SK-N-SH treated with all-trans-retinoic acid at 6 μM for 48 hours (cell line): Measurements from ENCODE around the gene ASB13.

Experiments used
- ARNTL ChIP-seq: fragments of 450-650 bp; formaldehyde crosslinking; IDR thresholded peaks from 2 replicates; pipeline ENCODE4 v1.5.0; 2020; ENCODE audit warnings: low read depth, mild to moderate bottlenecking, moderate library complexity, borderline replicate concordance
- CREB5 ChIP-seq: fragments of 250-450 bp; sonication (Bioruptor Pico); IDR thresholded peaks from 2 replicates; pipeline ENCODE4 v1.5.1; 2020; ENCODE audit warnings: low read depth, mild to moderate bottlenecking, moderate library complexity
- CSRNP3 ChIP-seq: fragments of 250-450 bp; sonication (Bioruptor Pico); IDR thresholded peaks from 2 replicates; pipeline ENCODE4 v1.5.1; 2021; ENCODE audit warnings: mild to moderate bottlenecking, moderate library complexity
- ESRRG ChIP-seq: fragments of 250-450 bp; sonication (Bioruptor Pico); IDR thresholded peaks from 2 replicates; pipeline ENCODE4 v1.6.1; 2021; ENCODE audit warnings: mild to moderate bottlenecking
- ISL1 ChIP-seq: fragments of 250-450 bp; sonication (Bioruptor Pico); IDR thresholded peaks from 2 replicates; pipeline ENCODE4 v2.1.2; 2022; ENCODE audit warnings: mild to moderate bottlenecking, moderate library complexity
- PPARA ChIP-seq: fragments of 250-450 bp; sonication (Bioruptor Pico); IDR thresholded peaks from 2 replicates; pipeline ENCODE4 v1.5.0; 2020; ENCODE audit warnings: mild to moderate bottlenecking, borderline replicate concordance
- SNAI2 ChIP-seq: fragments of 250-450 bp; sonication (Bioruptor Pico); IDR thresholded peaks from 2 replicates; pipeline ENCODE4 v1.5.0; 2020; ENCODE audit warnings: mild to moderate bottlenecking, moderate library complexity
- TOX ChIP-seq: fragments of 250-450 bp; sonication (Bioruptor Pico); IDR thresholded peaks from 2 replicates; pipeline ENCODE4 v1.8.0; 2021; ENCODE audit warnings: mild to moderate bottlenecking, moderate library complexity, borderline replicate concordance
- ZFP3 ChIP-seq: fragments of 250-450 bp; sonication (Bioruptor Pico); IDR thresholded peaks from 2 replicates; pipeline ENCODE4 v1.5.0; 2020; ENCODE audit warnings: mild to moderate bottlenecking, moderate library complexity
- ZFP30 ChIP-seq: fragments of 450-650 bp; formaldehyde crosslinking; IDR thresholded peaks from 2 replicates; pipeline ENCODE4 v1.5.0; 2022; ENCODE audit warnings: mild to moderate bottlenecking, moderate library complexity
- ZNF565 ChIP-seq: fragments of 450-650 bp; formaldehyde crosslinking; conservative IDR thresholded peaks from 2 replicates; pipeline ENCODE4 v1.5.0; 2020; ENCODE audit warnings: low read depth, mild to moderate bottlenecking, moderate library complexity
- ZNF8 ChIP-seq: fragments of 450-650 bp; formaldehyde crosslinking; IDR thresholded peaks from 2 replicates; pipeline ENCODE4 v1.5.0; 2020; ENCODE audit warnings: mild to moderate bottlenecking, moderate library complexity
- TF ChIP-seq, protein P1 (sequence below): fragments of 250-450 bp; sonication (Bioruptor Pico); IDR thresholded peaks from 2 replicates; pipeline ENCODE4 v1.8.0; 2020; ENCODE audit warnings: mild to moderate bottlenecking, moderate library complexity, borderline replicate concordance
- TF ChIP-seq, protein P2 (sequence below): fragments of 250-450 bp; sonication (Bioruptor Pico); IDR thresholded peaks from 2 replicates; pipeline ENCODE4 v1.5.0; 2020; ENCODE audit warnings: mild to moderate bottlenecking, moderate library complexity

- TF ChIP-seq, protein P1, sequence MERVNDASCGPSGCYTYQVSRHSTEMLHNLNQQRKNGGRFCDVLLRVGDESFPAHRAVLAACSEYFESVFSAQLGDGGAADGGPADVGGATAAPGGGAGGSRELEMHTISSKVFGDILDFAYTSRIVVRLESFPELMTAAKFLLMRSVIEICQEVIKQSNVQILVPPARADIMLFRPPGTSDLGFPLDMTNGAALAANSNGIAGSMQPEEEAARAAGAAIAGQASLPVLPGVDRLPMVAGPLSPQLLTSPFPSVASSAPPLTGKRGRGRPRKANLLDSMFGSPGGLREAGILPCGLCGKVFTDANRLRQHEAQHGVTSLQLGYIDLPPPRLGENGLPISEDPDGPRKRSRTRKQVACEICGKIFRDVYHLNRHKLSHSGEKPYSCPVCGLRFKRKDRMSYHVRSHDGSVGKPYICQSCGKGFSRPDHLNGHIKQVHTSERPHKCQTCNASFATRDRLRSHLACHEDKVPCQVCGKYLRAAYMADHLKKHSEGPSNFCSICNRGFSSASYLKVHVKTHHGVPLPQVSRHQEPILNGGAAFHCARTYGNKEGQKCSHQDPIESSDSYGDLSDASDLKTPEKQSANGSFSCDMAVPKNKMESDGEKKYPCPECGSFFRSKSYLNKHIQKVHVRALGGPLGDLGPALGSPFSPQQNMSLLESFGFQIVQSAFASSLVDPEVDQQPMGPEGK (CRISPR knock-in tag) = no peak
- TF ChIP-seq ZFP3 (no peak), CSRNP3 (no peak), PPARA (CRISPR knock-in tag) (no peak), ZFP30 (CRISPR knock-in tag) (no peak), SNAI2 (CRISPR knock-in tag) (no peak), CREB5 (no peak), ARNTL (CRISPR knock-in tag) (no peak), ZNF565 (CRISPR knock-in tag) (no peak), TOX (no peak), ZNF8 (CRISPR knock-in tag) (no peak), ESRRG (CRISPR knock-in tag) (no peak), ISL1 (CRISPR knock-in tag) (no peak)
- TF ChIP-seq, protein P2, sequence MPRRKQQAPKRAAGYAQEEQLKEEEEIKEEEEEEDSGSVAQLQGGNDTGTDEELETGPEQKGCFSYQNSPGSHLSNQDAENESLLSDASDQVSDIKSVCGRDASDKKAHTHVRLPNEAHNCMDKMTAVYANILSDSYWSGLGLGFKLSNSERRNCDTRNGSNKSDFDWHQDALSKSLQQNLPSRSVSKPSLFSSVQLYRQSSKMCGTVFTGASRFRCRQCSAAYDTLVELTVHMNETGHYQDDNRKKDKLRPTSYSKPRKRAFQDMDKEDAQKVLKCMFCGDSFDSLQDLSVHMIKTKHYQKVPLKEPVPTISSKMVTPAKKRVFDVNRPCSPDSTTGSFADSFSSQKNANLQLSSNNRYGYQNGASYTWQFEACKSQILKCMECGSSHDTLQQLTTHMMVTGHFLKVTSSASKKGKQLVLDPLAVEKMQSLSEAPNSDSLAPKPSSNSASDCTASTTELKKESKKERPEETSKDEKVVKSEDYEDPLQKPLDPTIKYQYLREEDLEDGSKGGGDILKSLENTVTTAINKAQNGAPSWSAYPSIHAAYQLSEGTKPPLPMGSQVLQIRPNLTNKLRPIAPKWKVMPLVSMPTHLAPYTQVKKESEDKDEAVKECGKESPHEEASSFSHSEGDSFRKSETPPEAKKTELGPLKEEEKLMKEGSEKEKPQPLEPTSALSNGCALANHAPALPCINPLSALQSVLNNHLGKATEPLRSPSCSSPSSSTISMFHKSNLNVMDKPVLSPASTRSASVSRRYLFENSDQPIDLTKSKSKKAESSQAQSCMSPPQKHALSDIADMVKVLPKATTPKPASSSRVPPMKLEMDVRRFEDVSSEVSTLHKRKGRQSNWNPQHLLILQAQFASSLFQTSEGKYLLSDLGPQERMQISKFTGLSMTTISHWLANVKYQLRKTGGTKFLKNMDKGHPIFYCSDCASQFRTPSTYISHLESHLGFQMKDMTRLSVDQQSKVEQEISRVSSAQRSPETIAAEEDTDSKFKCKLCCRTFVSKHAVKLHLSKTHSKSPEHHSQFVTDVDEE (CRISPR knock-in tag) = no peak
These were observed 74.3 kb downstream of the ASB13 start for GRCh38 chr10:5592070-5592469.
